ENCODE results near the gene GNB2. TPM values are rescaled to one million over a fixed set of nuclear protein-coding genes. Genes with fewer than 3 reads are reported as not detected.
"Not testable (repeated sequence)": the region's sequence is repeated elsewhere in the genome, so short reads cannot be mapped to it uniquely, and the experiment has no call there.

The GNB2 gene
- total RNA-seq, 4 donors from 2014 or later, result 150 to 229 (median 218) TPM

GRCh38 chr7:100722480-100723212 lies 49.1 kb downstream of the GNB2 start:
- Histone ChIP-seq H3K9me3 (no peaks in the 10 kb centered on the region), H3K27me3 (peaks cover 0 to 54% (median 22%) of the 10 kb centered on the region in 4 donors), H3K4me1 (peaks cover 6 to 36% (median 34%) of the 10 kb centered on the region in 4 donors), H3K36me3 (no peaks in the 10 kb centered on the region), H3K4me3 (no peak overlapping the region), H3K27ac (replicated peaks in 1 of 4) (no peak overlapping the region)
- TF ChIP-seq EP300 (IDR thresholded peaks at IDR 0.05), result no peak
- TF ChIP-seq POLR2A (IDR thresholded peaks at IDR 0.05; ENCODE audit: low read depth), result no peak
- TF ChIP-seq CTCF (IDR thresholded peaks at IDR 0.05), result no peak
- TF ChIP-seq POLR2AphosphoS5 (IDR thresholded peaks at IDR 0.05), result no peak
- no peak for DNase-seq (ENCODE audit: extremely low spot score)
- intact Hi-C loops (cut with DNase I), result no loop called here
- WGBS, result 76% methylated on average over 12 of the region's 17 CpGs

GRCh38 chr7:100723732-100724275 lies 50.3 kb downstream of the GNB2 start:
- no peaks in the 10 kb centered on the region for H3K36me3 ChIP-seq
- H3K9me3 ChIP-seq, result no peaks in the 10 kb centered on the region
- H3K27me3 ChIP-seq, result peaks cover 0 to 51% (median 22%) of the 10 kb centered on the region in 4 donors
- H3K4me3 ChIP-seq, result no peak overlapping the region
- no peak for DNase-seq (ENCODE audit: extremely low spot score)
- H3K4me1 ChIP-seq, result peaks cover 6 to 36% (median 34%) of the 10 kb centered on the region in 4 donors
- intact Hi-C loops (cut with DNase I), result no loop called here
- 81% methylated on average over 13 of the region's 16 CpGs for WGBS
- no peak overlapping the region for H3K27ac ChIP-seq (replicated peaks in 1 of 4)
- TF ChIP-seq EP300 (IDR thresholded peaks at IDR 0.05) (no peak), CTCF (IDR thresholded peaks at IDR 0.05) (no peak), POLR2A (IDR thresholded peaks at IDR 0.05; ENCODE audit: low read depth) (no peak), POLR2AphosphoS5 (IDR thresholded peaks at IDR 0.05) (no peak)

GRCh38 chr7:100724364-100724763 lies 50.8 kb downstream of the GNB2 start:
- intact Hi-C loops (cut with DNase I); DNase-seq (ENCODE audit: extremely low spot score); H3K36me3 ChIP-seq; H3K9me3 ChIP-seq; H3K4me3 ChIP-seq; H3K27ac ChIP-seq (replicated peaks in 1 of 4): not testable (repeated sequence)
- Histone ChIP-seq H3K4me1 (peaks cover 6 to 36% (median 34%) of the 10 kb centered on the region in 4 donors), H3K27me3 (peaks cover 0 to 45% (median 21%) of the 10 kb centered on the region in 4 donors)
- 88% methylated on average over 2 of the region's 2 CpGs for WGBS

GRCh38 chr7:100726996-100727761 lies 53.6 kb downstream of the GNB2 start:
- TF ChIP-seq EP300 (IDR thresholded peaks at IDR 0.05), result no peak
- no peak for TF ChIP-seq CTCF (IDR thresholded peaks at IDR 0.05)
- no peak for TF ChIP-seq POLR2AphosphoS5 (IDR thresholded peaks at IDR 0.05)
- no peak for TF ChIP-seq POLR2A (IDR thresholded peaks at IDR 0.05; ENCODE audit: low read depth)
- WGBS, result 48% methylated on average over 12 of the region's 12 CpGs
- Histone ChIP-seq H3K4me1 (peaks cover 0 to 25% (median 23%) of the 10 kb centered on the region in 4 donors), H3K4me3 (no peak overlapping the region), H3K27me3 (peaks cover 0 to 17% (median 0%) of the 10 kb centered on the region in 4 donors), H3K9me3 (no peaks in the 10 kb centered on the region), H3K36me3 (no peaks in the 10 kb centered on the region), H3K27ac (replicated peaks in 1 of 4) (peak overlapping the region in 3 of 4 donors; percentile 13 to 28 (median 23))
- intact Hi-C loops (cut with DNase I), result no loop called here
- DNase-seq (ENCODE audit: extremely low spot score), result no peak

GRCh38 chr7:100728196-100728595 lies 54.7 kb downstream of the GNB2 start:
- Histone ChIP-seq H3K4me1 (peaks cover 0 to 25% (median 23%) of the 10 kb centered on the region in 4 donors), H3K9me3 (no peaks in the 10 kb centered on the region), H3K36me3 (no peaks in the 10 kb centered on the region), H3K27ac (replicated peaks in 1 of 4) (no peak overlapping the region), H3K27me3 (peaks cover 0 to 7% (median 0%) of the 10 kb centered on the region in 4 donors), H3K4me3 (no peak overlapping the region)
- no peak for DNase-seq (ENCODE audit: extremely low spot score)
- TF ChIP-seq POLR2A (IDR thresholded peaks at IDR 0.05; ENCODE audit: low read depth) (no peak), POLR2AphosphoS5 (IDR thresholded peaks at IDR 0.05) (no peak), EP300 (IDR thresholded peaks at IDR 0.05) (no peak), CTCF (IDR thresholded peaks at IDR 0.05) (no peak)
- 81% methylated on average over 8 of the region's 8 CpGs for WGBS
- intact Hi-C loops (cut with DNase I), result no loop called here
